ENCODE data around the gene FBXL20.

DNA sequence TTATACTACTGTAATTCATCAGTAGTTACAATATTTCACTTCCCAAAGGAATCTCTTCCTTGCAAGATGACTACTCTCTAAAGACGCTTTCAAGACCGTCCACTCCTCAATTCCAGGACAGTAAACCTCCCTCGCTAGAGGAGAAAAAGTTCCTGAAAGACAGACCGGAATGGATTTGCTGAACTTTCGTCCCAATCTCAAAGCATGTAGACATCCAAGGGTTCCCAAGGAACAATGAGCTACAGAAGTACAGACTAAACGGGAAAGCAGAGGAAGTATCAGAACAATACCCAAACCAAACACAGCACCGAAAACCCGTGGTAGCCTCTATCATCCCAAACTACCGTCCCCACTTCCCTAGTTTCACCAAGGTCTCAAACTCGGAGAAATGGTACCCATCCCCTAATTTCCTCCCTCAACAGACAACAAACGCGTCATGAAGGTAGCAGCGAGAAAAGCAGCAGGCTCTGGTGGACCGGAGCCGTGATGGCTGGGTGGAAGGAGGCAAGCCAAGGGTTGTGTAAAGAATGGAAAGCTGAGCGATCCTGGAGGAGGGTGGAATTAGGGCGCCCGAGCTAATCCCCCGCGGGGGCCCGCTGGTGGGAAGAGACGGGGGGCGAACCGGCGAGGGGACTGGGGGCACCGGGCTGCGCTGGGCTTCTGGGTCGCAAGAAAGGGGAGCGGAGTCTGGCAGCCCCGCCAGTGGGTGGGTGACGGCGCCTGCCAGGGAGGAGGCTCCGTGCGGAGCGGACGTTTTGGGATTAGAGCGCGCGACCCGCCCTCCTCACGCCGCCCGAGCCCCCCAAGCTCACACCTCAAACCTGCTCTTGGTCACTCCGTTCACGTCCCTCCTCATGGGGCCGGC lies 647 bp downstream of the FBXL20 start:
- TF ChIP-seq POLR2AphosphoS5 (IDR thresholded peaks at IDR 0.05; ENCODE audit: low read depth, low read length): no peak
- no peak for TF ChIP-seq TAF1 (IDR thresholded peaks at IDR 0.05; ENCODE audit: borderline replicate concordance, insufficient read depth, low read length)
- TF ChIP-seq SIN3A (IDR thresholded peaks at IDR 0.05; ENCODE audit: borderline replicate concordance, insufficient read depth, low read length): no peak

Measured in PFSK-1 (cell line).